ENCODE measurements around the gene PMIS2.
"Not testable (repeated sequence)": the region's sequence is repeated elsewhere in the genome, so short reads cannot be mapped to it uniquely, and the experiment has no call there.

The PMIS2 gene

GRCh38 chr19:35595928-35596327 is 10.0 kb downstream of the PMIS2 start:
- no peaks in the 10 kb centered on the region for H3K36me3 ChIP-seq (ENCODE audit: insufficient read depth, low read length)
- H3K79me2 ChIP-seq (ENCODE audit: insufficient read depth, low read length), result no peaks in the 10 kb centered on the region
- no peak overlapping the region for H3K9ac ChIP-seq (ENCODE audit: low read depth, low read length, poor library complexity, severe bottlenecking)
- no peaks in the 10 kb centered on the region for H3K9me2 ChIP-seq (replicated peaks; ENCODE audit: low read depth, low read length)
- TF ChIP-seq CTCF (conservative IDR thresholded peaks at IDR 0.05; ENCODE audit: low read length) (no peak), EZH2phosphoT487 (IDR thresholded peaks at IDR 0.05; ENCODE audit: borderline replicate concordance) (no peak)
- H2AFZ ChIP-seq (ENCODE audit: low read length), result peak overlapping the region; percentile 22; the same call in 1 of the 2 replicates
- no peak overlapping the region for H3K4me3 ChIP-seq (ENCODE audit: low read length, poor library complexity, severe bottlenecking)
- H4K20me1 ChIP-seq (ENCODE audit: insufficient read depth, low read length, poor library complexity, severe bottlenecking), result no peaks in the 10 kb centered on the region
- H3K27me3 ChIP-seq (ENCODE audit: insufficient read depth, low read length, poor library complexity, severe bottlenecking), result no peaks in the 10 kb centered on the region
- H3K4me2 ChIP-seq (ENCODE audit: low read depth, low read length, poor library complexity, severe bottlenecking), result no peak overlapping the region
- no peaks in the 10 kb centered on the region for H3K4me1 ChIP-seq (ENCODE audit: insufficient read depth, low read length, poor library complexity, severe bottlenecking)
- H3K9me3 ChIP-seq (ENCODE audit: insufficient read depth, low read depth, low read length), result no peaks in the 10 kb centered on the region
- no peaks in the 10 kb centered on the region for H3F3A ChIP-seq (ENCODE audit: low read depth)

GRCh38 chr19:35596366-35596999 is 10.5 kb downstream of the PMIS2 start:
- Histone ChIP-seq H3K9ac (ENCODE audit: low read depth, low read length, poor library complexity, severe bottlenecking) (no peak overlapping the region), H3F3A (ENCODE audit: low read depth) (no peaks in the 10 kb centered on the region), H3K9me2 (replicated peaks; ENCODE audit: low read depth, low read length) (no peaks in the 10 kb centered on the region), H3K4me3 (ENCODE audit: low read length, poor library complexity, severe bottlenecking) (no peak overlapping the region), H3K9me3 (ENCODE audit: insufficient read depth, low read depth, low read length) (no peaks in the 10 kb centered on the region), H2AFZ (ENCODE audit: low read length) (peak overlapping the region; percentile 22), H3K79me2 (ENCODE audit: insufficient read depth, low read length) (no peaks in the 10 kb centered on the region), H3K4me2 (ENCODE audit: low read depth, low read length, poor library complexity, severe bottlenecking) (no peak overlapping the region), H4K20me1 (ENCODE audit: insufficient read depth, low read length, poor library complexity, severe bottlenecking) (no peaks in the 10 kb centered on the region), H3K27me3 (ENCODE audit: insufficient read depth, low read length, poor library complexity, severe bottlenecking) (no peaks in the 10 kb centered on the region), H3K4me1 (ENCODE audit: insufficient read depth, low read length, poor library complexity, severe bottlenecking) (no peaks in the 10 kb centered on the region), H3K36me3 (ENCODE audit: insufficient read depth, low read length) (no peaks in the 10 kb centered on the region)
- TF ChIP-seq EZH2phosphoT487 (IDR thresholded peaks at IDR 0.05; ENCODE audit: borderline replicate concordance) (no peak), CTCF (conservative IDR thresholded peaks at IDR 0.05; ENCODE audit: low read length) (no peak)

- no peak overlapping the region for H3K4me2 ChIP-seq (ENCODE audit: low read depth, low read length, poor library complexity, severe bottlenecking)
- no peak overlapping the region for H3K4me3 ChIP-seq (ENCODE audit: low read length, poor library complexity, severe bottlenecking)
- H4K20me1 ChIP-seq (ENCODE audit: insufficient read depth, low read length, poor library complexity, severe bottlenecking), result no peaks in the 10 kb centered on the region
- H3K9ac ChIP-seq (ENCODE audit: low read depth, low read length, poor library complexity, severe bottlenecking), result no peak overlapping the region
- H3F3A ChIP-seq (ENCODE audit: low read depth), result no peaks in the 10 kb centered on the region
- no peaks in the 10 kb centered on the region for H3K36me3 ChIP-seq (ENCODE audit: insufficient read depth, low read length)
- TF ChIP-seq CTCF (conservative IDR thresholded peaks at IDR 0.05; ENCODE audit: low read length) (no peak), EZH2phosphoT487 (IDR thresholded peaks at IDR 0.05; ENCODE audit: borderline replicate concordance) (no peak)
- H3K4me1 ChIP-seq (ENCODE audit: insufficient read depth, low read length, poor library complexity, severe bottlenecking), result no peaks in the 10 kb centered on the region
- no peaks in the 10 kb centered on the region for H3K79me2 ChIP-seq (ENCODE audit: insufficient read depth, low read length)
- no peaks in the 10 kb centered on the region for H3K27me3 ChIP-seq (ENCODE audit: insufficient read depth, low read length, poor library complexity, severe bottlenecking)
- no peaks in the 10 kb centered on the region for H3K9me3 ChIP-seq (ENCODE audit: insufficient read depth, low read depth, low read length)
- no peak overlapping the region for H2AFZ ChIP-seq (ENCODE audit: low read length)
- no peaks in the 10 kb centered on the region for H3K9me2 ChIP-seq (replicated peaks; ENCODE audit: low read depth, low read length)
These were observed 16.0 kb downstream of the PMIS2 start for GRCh38 chr19:35601971-35602370.

GRCh38 chr19:35604436-35604835 is 18.5 kb downstream of the PMIS2 start:
- not testable (repeated sequence) for H3K4me3 ChIP-seq (ENCODE audit: low read length, poor library complexity, severe bottlenecking); H3K79me2 ChIP-seq (ENCODE audit: insufficient read depth, low read length); H3K36me3 ChIP-seq (ENCODE audit: insufficient read depth, low read length); H3K9me3 ChIP-seq (ENCODE audit: insufficient read depth, low read depth, low read length); H3F3A ChIP-seq (ENCODE audit: low read depth); H3K9me2 ChIP-seq (replicated peaks; ENCODE audit: low read depth, low read length); H4K20me1 ChIP-seq (ENCODE audit: insufficient read depth, low read length, poor library complexity, severe bottlenecking); H3K4me2 ChIP-seq (ENCODE audit: low read depth, low read length, poor library complexity, severe bottlenecking); H2AFZ ChIP-seq (ENCODE audit: low read length); H3K27me3 ChIP-seq (ENCODE audit: insufficient read depth, low read length, poor library complexity, severe bottlenecking); H3K4me1 ChIP-seq (ENCODE audit: insufficient read depth, low read length, poor library complexity, severe bottlenecking); H3K9ac ChIP-seq (ENCODE audit: low read depth, low read length, poor library complexity, severe bottlenecking)

GRCh38 chr19:35607170-35607569 is 21.2 kb downstream of the PMIS2 start:
- not testable (repeated sequence) for H3K36me3 ChIP-seq (ENCODE audit: insufficient read depth, low read length); H3K9me3 ChIP-seq (ENCODE audit: insufficient read depth, low read depth, low read length); H3K9ac ChIP-seq (ENCODE audit: low read depth, low read length, poor library complexity, severe bottlenecking); H3K79me2 ChIP-seq (ENCODE audit: insufficient read depth, low read length); H3K4me2 ChIP-seq (ENCODE audit: low read depth, low read length, poor library complexity, severe bottlenecking); H3K9me2 ChIP-seq (replicated peaks; ENCODE audit: low read depth, low read length); H2AFZ ChIP-seq (ENCODE audit: low read length); H3K27me3 ChIP-seq (ENCODE audit: insufficient read depth, low read length, poor library complexity, severe bottlenecking); H4K20me1 ChIP-seq (ENCODE audit: insufficient read depth, low read length, poor library complexity, severe bottlenecking); H3K4me3 ChIP-seq (ENCODE audit: low read length, poor library complexity, severe bottlenecking); H3F3A ChIP-seq (ENCODE audit: low read depth); H3K4me1 ChIP-seq (ENCODE audit: insufficient read depth, low read length, poor library complexity, severe bottlenecking)

All from Loucy (cell line).